ENCODE measurements around the gene GRN.

DNA sequence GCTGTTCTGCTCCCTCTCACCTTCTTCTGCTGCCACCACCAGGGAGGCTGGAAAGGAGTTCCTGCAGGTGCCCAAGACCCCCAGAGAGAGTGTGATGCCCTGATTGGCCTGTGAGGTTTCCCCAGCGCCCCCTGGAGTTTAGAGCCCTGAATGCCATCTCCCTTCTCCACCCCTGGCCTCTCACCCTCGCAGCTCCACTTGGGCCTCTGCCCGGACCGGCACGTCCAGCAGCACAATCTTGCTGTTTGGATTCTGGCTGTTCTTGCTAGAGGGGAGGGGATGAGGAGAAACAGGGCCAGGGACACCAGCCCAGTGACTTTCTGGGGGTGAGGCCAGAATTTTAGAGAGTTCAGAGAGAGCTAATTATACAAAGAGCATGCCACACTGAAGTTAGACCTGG is 31.0 kb downstream of the GRN start:
- TF ChIP-seq, protein P1, sequence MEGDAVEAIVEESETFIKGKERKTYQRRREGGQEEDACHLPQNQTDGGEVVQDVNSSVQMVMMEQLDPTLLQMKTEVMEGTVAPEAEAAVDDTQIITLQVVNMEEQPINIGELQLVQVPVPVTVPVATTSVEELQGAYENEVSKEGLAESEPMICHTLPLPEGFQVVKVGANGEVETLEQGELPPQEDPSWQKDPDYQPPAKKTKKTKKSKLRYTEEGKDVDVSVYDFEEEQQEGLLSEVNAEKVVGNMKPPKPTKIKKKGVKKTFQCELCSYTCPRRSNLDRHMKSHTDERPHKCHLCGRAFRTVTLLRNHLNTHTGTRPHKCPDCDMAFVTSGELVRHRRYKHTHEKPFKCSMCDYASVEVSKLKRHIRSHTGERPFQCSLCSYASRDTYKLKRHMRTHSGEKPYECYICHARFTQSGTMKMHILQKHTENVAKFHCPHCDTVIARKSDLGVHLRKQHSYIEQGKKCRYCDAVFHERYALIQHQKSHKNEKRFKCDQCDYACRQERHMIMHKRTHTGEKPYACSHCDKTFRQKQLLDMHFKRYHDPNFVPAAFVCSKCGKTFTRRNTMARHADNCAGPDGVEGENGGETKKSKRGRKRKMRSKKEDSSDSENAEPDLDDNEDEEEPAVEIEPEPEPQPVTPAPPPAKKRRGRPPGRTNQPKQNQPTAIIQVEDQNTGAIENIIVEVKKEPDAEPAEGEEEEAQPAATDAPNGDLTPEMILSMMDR (IDR thresholded peaks at IDR 0.05; ENCODE audit: low read length) = peak; percentile 69
- TF ChIP-seq EZH2 (IDR thresholded peaks at IDR 0.05; ENCODE audit: borderline replicate concordance, low read length) = no peak

All from OCI-LY1 (cell line).